HG03095 (cell line): Measurements from ENCODE around the gene TMEM50A.
A peak's percentile ranks its signal among the peaks of the same experiment; 100 is the strongest.
"Not testable (repeated sequence)": the region's sequence is repeated elsewhere in the genome, so short reads cannot be mapped to it uniquely, and the experiment has no call there.

ENCODE experiments used
- ATAC-seq: cut with Tn5 transposase; IDR thresholded peaks from one replicate; pipeline ENCODE4 v1.9.1; 2021; ENCODE audit warnings: moderate library complexity; ENCODE audit not compliant: unreplicated experiment

TMEM50A gene

DNA sequence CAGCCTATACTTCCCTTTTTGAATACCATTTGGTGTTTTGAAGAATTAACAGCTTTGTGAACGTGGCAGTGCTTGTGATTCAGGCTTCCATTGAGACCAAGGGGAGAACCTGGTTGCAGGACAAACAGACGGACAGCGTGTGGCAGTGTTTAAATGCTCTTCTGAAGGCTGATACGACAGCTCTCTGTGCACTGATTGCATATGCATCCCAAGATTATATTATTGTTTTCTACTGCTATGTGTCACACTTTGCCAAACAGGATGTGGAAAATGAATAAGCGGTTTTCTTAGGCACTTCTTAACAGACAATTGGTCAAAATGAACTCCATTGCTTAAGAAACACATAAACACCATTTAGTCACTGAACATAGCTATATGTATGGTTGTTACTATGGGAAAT lies 8.2 kb upstream of the TMEM50A start:
- ATAC-seq = not testable (repeated sequence)

- not testable (repeated sequence) for ATAC-seq
Measured at GRCh38 chr1:25336922-25337354, 1.2 kb upstream of the TMEM50A start.

DNA sequence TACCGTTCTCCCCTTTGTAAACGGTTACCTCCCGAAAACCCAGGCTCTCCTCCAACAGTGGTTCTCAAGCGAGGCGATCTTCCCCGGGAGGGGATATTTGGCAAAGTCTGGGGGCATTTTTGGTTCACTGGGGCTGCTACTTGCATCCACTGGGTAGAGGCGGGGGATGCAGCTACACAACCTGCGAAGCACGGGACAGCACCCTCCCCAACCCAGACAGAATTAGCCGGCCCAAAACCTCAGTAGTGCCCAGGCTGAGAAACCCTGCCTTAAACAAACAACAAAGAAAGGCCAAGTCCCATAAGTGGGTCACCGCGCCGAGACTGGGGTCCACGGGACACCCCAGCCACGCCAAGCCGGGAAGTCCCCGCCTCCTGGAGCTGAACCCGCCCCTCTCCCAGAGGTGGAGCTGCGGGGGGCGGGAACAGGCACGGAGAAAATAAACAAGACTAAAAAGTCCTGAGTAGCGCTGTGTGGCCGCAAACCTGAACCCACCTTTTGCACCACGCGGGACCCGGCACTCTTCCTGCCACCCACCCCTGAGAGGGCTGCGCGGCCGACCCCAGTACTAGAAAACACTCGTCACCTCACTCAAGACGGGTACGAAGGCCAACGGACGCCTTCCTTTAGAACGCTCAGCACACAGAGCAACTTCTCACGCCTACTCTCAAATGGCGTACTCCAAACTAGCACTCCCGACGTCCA lies 499 bp upstream of the TMEM50A start:
- ATAC-seq = peak; percentile 33

DNA sequence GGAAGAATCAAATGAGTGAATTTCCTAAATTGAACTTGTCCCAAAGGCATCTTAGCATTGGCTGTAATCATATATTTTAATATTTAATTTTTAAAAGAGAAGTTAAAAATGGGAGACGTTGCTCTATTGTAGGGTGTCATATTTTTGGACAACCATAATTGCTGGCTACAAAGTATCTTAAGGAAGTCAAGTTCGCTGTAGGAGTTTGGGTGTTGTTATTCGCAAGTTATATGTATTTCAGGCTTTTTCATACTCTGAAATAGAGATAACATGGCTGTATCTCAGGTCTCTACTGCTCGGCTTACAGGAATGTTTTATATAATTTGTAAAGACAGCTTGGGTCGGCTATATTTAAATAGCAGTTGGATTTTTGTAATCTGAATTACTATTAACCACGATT lies 852 bp downstream of the TMEM50A start:
- ATAC-seq = no peak

- no peak for ATAC-seq
Measured at GRCh38 chr1:25341746-25342145, 3.6 kb downstream of the TMEM50A start.

- ATAC-seq = no peak
Measured at GRCh38 chr1:25342846-25343245, 4.7 kb downstream of the TMEM50A start.

DNA sequence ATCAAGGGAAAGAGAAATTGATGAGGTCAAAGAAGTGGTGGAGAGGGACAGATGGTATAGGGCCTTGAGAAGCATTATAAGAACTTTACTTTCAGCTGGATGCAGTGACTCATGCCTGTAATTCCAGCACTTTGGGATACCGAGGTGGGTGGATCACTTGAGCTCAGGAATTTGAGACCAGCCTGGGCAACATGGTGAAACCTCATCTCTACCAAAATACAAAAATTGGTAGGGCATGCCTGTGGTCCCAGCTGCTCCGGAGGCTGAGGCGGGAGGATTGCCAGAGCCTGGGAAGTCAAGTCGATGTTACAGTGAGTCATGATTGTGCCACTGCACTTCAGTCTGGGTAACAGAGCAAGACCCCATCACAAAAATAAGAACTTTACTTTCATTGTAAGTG lies 5.7 kb downstream of the TMEM50A start:
- no peak for ATAC-seq

DNA sequence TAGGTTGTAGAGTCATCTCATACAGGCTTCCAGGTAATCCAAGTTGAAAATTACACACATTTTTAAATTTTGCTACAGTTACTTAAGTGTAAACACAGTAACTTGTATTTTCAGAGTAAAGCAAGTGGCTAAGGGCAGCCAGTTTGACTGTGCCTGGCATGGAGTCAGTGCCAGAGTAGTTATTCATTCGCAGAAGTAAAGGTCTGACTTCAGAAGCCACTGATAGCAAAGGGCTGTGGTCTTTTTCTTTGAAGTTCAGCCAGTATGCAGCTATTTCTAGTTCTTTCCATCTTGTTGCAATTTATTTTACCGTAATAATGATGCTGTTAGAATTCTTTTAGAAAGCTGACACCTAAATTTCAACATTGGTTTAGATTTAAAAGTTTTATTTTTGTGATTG lies 9.4 kb downstream of the TMEM50A start:
- no peak for ATAC-seq

- ATAC-seq = no peak
Measured at GRCh38 chr1:25349606-25350005, 11.5 kb downstream of the TMEM50A start.

DNA sequence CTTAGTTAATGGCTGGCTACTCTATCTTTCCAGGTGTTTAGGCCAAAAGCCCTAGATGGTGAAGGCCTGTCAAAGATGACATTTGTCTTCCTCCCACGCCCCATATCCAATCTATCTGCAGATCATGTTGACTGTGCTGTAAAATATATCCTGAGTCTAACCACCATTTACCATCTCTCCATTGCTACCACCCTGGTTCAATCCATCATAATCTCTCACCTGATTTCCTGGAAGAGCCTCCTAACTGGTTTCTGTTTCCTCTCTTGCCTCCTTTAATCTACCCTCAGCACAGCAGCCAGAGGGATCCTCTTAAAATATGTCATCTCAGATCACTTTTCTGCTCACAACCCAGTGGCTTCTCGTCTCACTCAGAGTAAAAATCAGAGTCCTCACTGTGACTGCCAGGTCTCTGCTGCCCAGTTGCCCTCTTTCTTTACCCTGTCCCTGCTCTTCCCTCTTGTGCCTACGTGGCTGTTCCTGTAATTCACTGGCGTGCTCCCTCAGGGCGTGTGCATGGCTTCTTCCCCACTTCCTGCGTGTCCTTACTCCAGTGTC lies 17.8 kb downstream of the TMEM50A start:
- ATAC-seq = no peak

- ATAC-seq = no peak
Measured at GRCh38 chr1:25356441-25356840, 18.3 kb downstream of the TMEM50A start.

- no peak for ATAC-seq
Measured at GRCh38 chr1:25356848-25357247, 18.7 kb downstream of the TMEM50A start.

DNA sequence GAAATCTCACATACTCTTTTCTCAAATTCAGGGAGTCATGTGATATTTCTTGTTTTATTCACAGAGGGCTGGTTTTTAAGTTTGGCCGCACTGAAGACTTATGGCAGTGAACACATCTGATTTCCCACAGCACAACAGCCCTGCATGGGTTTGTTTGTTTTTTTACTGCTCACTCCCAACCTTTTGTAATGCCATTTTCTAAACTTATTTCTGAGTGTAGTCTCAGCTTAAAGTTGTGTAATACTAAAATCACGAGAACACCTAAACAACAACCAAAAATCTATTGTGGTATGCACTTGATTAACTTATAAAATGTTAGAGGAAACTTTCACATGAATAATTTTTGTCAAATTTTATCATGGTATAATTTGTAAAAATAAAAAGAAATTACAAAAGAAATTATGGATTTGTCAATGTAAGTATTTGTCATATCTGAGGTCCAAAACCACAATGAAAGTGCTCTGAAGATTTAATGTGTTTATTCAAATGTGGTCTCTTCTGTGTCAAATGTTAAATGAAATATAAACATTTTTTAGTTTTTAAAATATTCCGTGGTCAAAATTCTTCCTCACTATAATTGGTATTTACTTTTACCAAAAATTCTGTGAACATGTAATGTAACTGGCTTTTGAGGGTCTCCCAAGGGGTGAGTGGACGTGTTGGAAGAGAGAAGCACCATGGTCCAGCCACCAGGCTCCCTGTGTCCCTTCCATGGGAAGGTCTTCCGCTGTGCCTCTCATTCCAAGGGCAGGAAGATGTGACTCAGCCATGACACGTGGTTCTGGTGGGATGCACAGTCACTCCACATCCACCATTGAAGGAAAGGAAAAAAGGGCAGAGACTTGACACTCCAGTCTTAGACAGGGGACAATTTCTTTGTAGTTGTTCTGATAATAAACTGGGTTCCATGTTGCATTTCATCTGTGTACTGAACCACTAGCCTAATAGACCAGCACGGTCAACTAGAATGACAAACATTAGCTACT lies 22.8 kb downstream of the TMEM50A start:
- ATAC-seq = no peak

GRCh38 chr1:25361901-25362300 lies 23.8 kb downstream of the TMEM50A start:
- no peak for ATAC-seq

DNA sequence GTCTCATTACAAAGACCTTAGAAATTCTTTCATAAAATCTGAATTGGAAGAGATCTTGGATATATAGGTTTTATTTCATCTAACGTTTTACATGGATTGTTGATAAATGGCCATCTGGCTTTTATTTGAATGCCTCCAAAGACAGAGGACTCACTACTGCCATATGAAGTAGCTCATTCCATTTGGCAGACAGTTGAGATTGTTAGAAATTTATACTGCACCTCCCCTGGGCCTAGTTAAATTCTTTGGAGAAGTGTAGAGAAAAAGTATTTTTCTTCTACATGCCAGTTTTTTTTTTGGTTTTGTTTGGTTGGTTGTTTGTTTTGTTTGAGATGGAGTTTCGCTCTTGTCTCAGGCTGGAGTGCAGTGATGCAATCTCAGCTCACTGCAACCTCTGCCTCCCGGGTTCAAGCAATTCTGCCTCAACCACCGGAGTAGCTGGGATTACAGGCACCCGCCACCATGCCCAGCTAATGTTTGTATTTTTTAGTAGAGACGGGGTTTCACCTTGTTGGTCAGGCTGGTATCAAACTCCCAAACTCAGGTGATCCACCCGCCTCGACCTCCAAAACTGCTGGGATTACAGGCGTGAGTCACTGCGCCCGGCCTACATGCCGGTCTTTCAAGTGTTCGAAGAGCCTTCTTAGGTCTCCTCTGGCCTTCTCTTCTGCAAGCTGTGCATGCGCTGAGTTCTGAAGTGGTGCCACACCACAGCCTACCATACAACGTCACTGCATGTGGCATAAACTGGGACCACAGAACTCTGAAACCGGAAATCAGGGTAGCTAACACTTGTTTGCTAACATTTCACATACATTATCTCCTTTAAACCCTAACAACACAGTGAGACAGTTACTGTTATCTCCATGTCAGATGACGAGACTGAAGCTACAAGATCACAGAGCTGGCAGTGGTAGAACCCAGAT lies 24.8 kb downstream of the TMEM50A start:
- not testable (repeated sequence) for ATAC-seq

- no peak for ATAC-seq
Measured at GRCh38 chr1:25369241-25369640, 31.1 kb downstream of the TMEM50A start.

DNA sequence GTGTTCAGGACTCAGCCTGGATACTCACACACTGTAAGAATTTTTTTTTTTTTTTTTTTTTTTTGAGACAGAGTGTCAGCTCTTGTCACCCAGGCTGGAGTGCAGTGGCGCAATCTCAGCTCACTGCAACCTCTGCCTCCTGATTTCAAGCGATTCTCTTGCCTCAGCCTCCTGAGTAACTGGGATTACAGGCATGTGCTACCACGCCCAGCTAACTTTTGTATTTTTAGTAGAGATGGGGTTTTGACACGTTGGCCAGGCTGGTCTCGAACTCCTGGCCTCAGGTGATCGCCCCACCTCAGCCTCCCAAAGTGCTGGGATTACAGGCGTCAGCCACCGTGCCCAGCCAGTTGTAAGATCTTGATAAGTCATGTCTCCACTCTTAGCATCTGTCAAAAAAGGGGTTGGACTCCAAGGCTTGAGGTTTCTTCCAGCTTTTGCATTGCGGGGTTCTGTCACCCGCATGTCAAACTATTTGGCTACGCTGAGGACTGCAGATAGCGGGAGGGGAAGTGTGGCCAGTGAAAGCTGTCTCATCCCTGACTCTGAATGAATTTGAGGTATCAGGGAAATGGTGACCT lies 31.6 kb downstream of the TMEM50A start:
- ATAC-seq = not testable (repeated sequence)

DNA sequence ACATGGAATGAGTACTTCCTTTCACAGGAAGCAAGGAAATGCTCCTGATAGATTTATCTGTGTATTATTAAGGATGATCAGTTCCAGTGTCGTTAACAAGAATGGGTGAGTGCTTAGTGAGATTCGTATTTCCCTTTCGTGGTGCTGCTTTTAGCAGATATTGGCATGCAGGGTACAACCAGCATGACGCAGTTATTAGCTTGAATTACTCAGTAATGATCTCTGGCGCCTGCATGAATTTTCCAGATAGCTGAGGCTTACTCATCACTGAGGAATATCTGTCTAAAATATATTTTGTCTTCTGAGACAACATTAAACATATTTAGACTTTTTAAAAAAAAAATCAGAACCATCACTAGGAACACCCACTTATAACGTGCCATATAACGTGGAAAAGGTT lies 33.6 kb downstream of the TMEM50A start:
- not testable (repeated sequence) for ATAC-seq

DNA sequence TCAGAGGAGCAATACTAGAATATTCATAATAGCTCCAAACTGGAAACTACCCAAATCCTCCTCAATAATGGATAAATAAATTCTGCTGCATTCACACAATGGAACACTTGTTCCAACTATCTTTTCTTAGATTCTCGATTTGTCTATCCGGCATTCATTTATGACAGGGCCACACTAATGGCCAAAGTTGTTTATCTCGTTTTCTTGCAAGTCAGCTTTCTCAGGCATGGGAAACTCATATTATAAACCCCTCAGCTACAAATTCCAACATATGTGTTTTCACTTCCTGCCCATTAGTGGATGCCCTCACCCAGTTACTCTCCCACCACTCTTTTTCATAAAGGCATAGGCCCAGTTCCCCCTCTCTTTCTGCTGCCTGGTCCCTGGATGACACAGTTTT lies 40.2 kb downstream of the TMEM50A start:
- ATAC-seq = not testable (repeated sequence)

- ATAC-seq = not testable (repeated sequence)
Measured at GRCh38 chr1:25382543-25382942, 44.4 kb downstream of the TMEM50A start.
